Measurements from ENCODE around the gene SPATA32.

The SPATA32 gene

GRCh38 chr17:45287526-45288500, 25.9 kb upstream of the SPATA32 start:
- no peak overlapping the region for H3K4me3 ChIP-seq (IDR thresholded peaks at IDR 0.05; ENCODE audit: insufficient read depth, low read depth, low read length)
- peaks cover 7% of the 10 kb centered on the region; the same call in 1 of the 2 replicates for H3K36me3 ChIP-seq (ENCODE audit: insufficient read depth)
- peaks cover 6% of the 10 kb centered on the region for H3K4me1 ChIP-seq (ENCODE audit: low read depth, poor library complexity, severe bottlenecking)
- H4K20me1 ChIP-seq (ENCODE audit: insufficient read depth), result no peaks in the 10 kb centered on the region
- H2AFZ ChIP-seq (ENCODE audit: low read depth), result no peak overlapping the region
- TF ChIP-seq CTCF (conservative IDR thresholded peaks at IDR 0.05; ENCODE audit: low read depth, low read length), result no peak
- no peaks in the 10 kb centered on the region for H3K27me3 ChIP-seq (ENCODE audit: insufficient read depth, low read depth)
- H3K4me2 ChIP-seq, result no peak overlapping the region
- H3K9ac ChIP-seq, result no peak overlapping the region
- H3K79me2 ChIP-seq (ENCODE audit: insufficient read depth, low read depth), result peaks cover 4% of the 10 kb centered on the region; the same call in 1 of the 2 replicates
- H3K27ac ChIP-seq, result no peak overlapping the region; the same call in 1 of the 2 replicates

- H3K4me3 ChIP-seq (IDR thresholded peaks at IDR 0.05; ENCODE audit: insufficient read depth, low read depth, low read length), result no peak overlapping the region
- H3K27ac ChIP-seq, result no peak overlapping the region
- no peak overlapping the region for H2AFZ ChIP-seq (ENCODE audit: low read depth)
- TF ChIP-seq CTCF (conservative IDR thresholded peaks at IDR 0.05; ENCODE audit: low read depth, low read length), result no peak
- no peaks in the 10 kb centered on the region for H3K79me2 ChIP-seq (ENCODE audit: insufficient read depth, low read depth)
- H3K36me3 ChIP-seq (ENCODE audit: insufficient read depth), result peaks cover 7% of the 10 kb centered on the region; the same call in 1 of the 2 replicates
- H4K20me1 ChIP-seq (ENCODE audit: insufficient read depth), result no peaks in the 10 kb centered on the region
- H3K4me2 ChIP-seq, result no peak overlapping the region
- peaks cover 6% of the 10 kb centered on the region for H3K4me1 ChIP-seq (ENCODE audit: low read depth, poor library complexity, severe bottlenecking)
- H3K27me3 ChIP-seq (ENCODE audit: insufficient read depth, low read depth), result no peaks in the 10 kb centered on the region
- no peak overlapping the region for H3K9ac ChIP-seq
Measured at GRCh38 chr17:45286286-45286685, 24.4 kb upstream of the SPATA32 start.

GRCh38 chr17:45284176-45285140, 22.6 kb upstream of the SPATA32 start:
- H3K27ac ChIP-seq, result no peak overlapping the region
- no peaks in the 10 kb centered on the region for H3K27me3 ChIP-seq (ENCODE audit: insufficient read depth, low read depth)
- peaks cover 3% of the 10 kb centered on the region; the same call in 1 of the 2 replicates for H3K36me3 ChIP-seq (ENCODE audit: insufficient read depth)
- H4K20me1 ChIP-seq (ENCODE audit: insufficient read depth), result no peaks in the 10 kb centered on the region
- H3K79me2 ChIP-seq (ENCODE audit: insufficient read depth, low read depth), result no peaks in the 10 kb centered on the region
- no peak overlapping the region for H3K4me3 ChIP-seq (IDR thresholded peaks at IDR 0.05; ENCODE audit: insufficient read depth, low read depth, low read length)
- no peak overlapping the region for H2AFZ ChIP-seq (ENCODE audit: low read depth)
- peak; percentile 61 for TF ChIP-seq CTCF (conservative IDR thresholded peaks at IDR 0.05; ENCODE audit: low read depth, low read length)
- no peak overlapping the region for H3K9ac ChIP-seq
- H3K4me1 ChIP-seq (ENCODE audit: low read depth, poor library complexity, severe bottlenecking), result no peaks in the 10 kb centered on the region
- no peak overlapping the region for H3K4me2 ChIP-seq

GRCh38 chr17:45283711-45284110, 21.8 kb upstream of the SPATA32 start:
- Histone ChIP-seq H3K9ac (no peak overlapping the region), H3K4me1 (ENCODE audit: low read depth, poor library complexity, severe bottlenecking) (no peaks in the 10 kb centered on the region), H3K79me2 (ENCODE audit: insufficient read depth, low read depth) (no peaks in the 10 kb centered on the region), H3K36me3 (ENCODE audit: insufficient read depth) (peaks cover 3% of the 10 kb centered on the region; the same call in 1 of the 2 replicates), H2AFZ (ENCODE audit: low read depth) (no peak overlapping the region), H3K4me3 (IDR thresholded peaks at IDR 0.05; ENCODE audit: insufficient read depth, low read depth, low read length) (no peak overlapping the region), H3K27ac (no peak overlapping the region), H3K4me2 (no peak overlapping the region), H3K27me3 (ENCODE audit: insufficient read depth, low read depth) (no peaks in the 10 kb centered on the region), H4K20me1 (ENCODE audit: insufficient read depth) (no peaks in the 10 kb centered on the region)
- TF ChIP-seq CTCF (conservative IDR thresholded peaks at IDR 0.05; ENCODE audit: low read depth, low read length), result no peak
